T-helper 22 cell (primary cell): ENCODE measurements around the gene DEF6.
"Not testable (repeated sequence)": the region's sequence is repeated elsewhere in the genome, so short reads cannot be mapped to it uniquely, and the experiment has no call there.

Source experiments
- DNase-seq: peaks from one replicate; pipeline ENCODE4 v3.0.0-alpha.2; 2020; ENCODE audit warnings: low read depth

The DEF6 gene

GRCh38 chr6:35311390-35312075 lies 13.9 kb downstream of the DEF6 start:
- peak; percentile 29 for DNase-seq

GRCh38 chr6:35312076-35312800 lies 14.6 kb downstream of the DEF6 start:
- no peak for DNase-seq

- DNase-seq: no peak
Observed at GRCh38 chr6:35312807-35313206, 15.2 kb downstream of the DEF6 start.

DNA sequence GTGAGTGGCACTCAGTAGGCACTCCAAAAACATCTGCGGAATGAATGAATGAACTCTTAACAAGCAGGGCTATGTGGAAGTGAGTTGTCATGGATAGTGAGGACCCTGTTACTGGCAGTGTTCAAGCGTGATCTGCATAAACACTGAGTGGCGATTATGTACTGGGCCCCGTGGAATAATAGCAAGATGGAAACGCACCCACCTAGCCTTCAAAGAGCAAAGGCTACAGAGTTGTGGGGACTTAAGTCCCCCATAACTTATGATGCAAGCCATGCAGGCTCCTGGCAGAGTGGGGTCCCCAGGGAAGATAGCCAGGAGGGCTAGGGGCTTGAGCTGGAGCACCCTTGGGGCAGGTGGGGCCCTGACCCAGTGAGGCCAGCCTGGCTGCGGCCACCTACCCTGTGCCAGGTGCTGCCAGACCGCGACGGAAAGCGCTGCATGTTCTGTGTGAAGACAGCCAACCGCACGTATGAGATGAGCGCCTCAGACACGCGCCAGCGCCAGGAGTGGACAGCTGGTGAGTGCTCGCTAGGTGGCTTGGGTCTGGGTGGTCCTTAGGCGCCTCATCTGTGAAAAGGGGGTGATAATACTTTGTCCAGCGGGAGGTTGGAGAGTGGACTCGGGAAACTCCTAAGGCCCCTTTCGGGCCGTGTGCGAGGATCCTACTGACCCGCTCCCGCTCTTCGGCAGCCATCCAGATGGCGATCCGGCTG lies 20.0 kb downstream of the DEF6 start:
- no peak for DNase-seq

DNA sequence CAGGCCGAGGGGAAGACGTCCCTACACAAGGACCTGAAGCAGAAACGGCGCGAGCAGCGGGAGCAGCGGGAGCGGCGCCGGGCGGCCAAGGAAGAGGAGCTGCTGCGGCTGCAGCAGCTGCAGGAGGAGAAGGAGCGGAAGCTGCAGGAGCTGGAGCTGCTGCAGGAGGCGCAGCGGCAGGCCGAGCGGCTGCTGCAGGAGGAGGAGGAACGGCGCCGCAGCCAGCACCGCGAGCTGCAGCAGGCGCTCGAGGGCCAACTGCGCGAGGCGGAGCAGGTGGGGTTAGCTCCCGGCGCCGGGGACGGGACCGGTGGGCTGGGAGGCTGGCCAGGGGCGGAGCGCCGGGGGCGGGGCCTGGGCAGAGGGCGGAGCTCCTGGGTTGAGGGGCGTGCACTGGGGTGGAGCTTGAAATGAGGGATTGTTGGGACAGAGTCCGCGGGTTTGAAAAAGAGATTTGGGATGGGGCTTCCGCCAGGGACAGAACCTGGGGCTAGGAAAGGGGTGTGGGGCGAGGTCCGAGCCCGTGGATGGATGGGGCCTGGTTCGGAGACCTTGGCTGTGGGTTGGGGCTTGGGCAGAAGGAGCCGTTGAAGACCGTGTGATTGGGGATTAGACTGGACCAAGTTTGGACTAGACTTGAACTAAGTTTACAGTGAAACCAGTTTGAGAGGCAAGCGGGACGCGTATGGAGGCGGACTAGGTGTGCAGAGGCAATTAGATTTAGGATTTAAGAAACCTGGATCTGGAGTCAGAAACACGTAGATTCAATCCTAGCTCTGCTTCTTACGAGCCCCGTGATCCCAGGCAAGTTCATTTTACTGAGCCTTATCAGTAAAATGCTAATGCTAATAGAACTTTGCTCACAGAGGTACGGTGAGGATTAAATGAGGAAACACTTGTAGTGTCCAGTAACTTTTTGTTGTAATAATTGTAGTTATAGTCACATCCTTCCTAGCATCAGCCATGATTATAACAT lies 20.9 kb downstream of the DEF6 start:
- no peak for DNase-seq

DNA sequence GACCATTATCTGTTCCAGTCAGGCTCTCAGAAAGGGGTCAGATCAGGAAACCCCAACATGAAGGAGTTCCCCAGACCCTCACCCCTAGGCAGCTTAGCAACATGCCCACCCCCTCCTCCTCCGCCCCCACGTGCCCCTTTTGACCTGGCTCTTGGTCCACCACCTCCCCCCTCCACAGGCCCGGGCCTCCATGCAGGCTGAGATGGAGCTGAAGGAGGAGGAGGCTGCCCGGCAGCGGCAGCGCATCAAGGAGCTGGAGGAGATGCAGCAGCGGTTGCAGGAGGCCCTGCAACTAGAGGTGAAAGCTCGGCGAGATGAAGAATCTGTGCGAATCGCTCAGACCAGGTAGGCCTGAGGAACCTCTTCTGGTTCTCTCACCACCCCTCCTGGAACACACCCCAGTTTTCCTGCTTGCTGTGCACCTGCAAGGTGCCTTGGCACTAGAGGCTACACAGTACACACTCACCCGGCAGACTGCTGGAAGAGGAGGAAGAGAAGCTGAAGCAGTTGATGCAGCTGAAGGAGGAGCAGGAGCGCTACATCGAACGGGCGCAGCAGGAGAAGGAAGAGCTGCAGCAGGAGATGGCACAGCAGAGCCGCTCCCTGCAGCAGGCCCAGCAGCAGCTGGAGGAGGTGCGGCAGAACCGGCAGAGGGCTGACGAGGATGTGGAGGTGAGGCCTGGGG lies 21.9 kb downstream of the DEF6 start:
- no peak for DNase-seq

DNA sequence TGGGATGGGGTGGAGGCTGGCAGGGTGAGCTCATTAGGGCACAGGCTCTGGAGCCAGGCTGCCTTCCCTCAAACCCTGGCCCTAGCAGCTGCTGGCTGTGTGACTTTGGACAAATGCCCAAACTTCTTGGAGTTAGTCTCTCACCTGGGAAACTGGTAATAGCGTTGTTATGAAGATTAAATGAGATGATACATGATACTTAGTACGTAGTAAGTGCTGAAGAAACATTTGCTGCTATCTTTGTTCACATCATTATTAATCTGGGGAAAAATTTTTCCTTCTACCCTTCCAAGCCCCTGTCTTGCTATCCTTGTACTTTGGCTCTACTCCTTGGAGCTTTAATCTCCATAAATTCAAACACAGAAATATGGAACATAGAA lies 22.4 kb downstream of the DEF6 start:
- no peak for DNase-seq

- DNase-seq: no peak
Observed at GRCh38 chr6:35321091-35321490, 23.5 kb downstream of the DEF6 start.

DNA sequence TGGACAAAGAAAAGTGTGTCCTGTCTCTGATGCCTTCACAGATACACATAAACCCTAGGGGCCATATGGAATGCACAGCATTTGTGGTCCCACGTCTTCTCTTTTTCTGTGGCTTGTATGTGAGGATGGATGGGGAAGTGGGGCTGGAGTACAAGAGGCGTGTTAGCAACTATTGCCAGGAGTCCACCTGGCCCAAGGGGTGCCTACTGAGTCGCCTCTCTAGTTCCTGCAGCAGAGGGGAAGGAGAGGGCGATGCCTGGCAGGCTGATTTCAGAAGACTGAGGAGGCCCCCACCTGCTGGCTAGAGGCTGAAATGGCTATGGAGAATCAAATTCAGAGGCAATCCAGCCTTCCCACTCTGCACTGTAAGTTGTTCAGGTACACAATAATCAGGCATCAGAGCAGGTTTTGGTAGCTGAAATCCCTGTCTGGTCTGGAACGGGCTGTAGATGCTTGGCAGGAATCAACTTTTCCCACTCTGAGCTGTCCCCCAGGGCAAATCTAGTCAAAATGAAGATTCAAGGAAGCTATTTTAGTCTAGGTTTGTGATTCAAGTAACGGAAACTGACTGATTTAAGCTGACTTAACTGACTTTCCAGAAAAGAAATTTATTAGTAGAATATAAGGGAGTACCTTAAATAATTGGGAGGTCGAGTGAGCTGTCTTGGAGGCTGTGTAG lies 29.9 kb downstream of the DEF6 start:
- DNase-seq: peak; percentile 49

- DNase-seq: no peak
Observed at GRCh38 chr6:35328108-35328723, 30.6 kb downstream of the DEF6 start.

GRCh38 chr6:35328965-35329364 lies 31.3 kb downstream of the DEF6 start:
- DNase-seq: not testable (repeated sequence)

DNA sequence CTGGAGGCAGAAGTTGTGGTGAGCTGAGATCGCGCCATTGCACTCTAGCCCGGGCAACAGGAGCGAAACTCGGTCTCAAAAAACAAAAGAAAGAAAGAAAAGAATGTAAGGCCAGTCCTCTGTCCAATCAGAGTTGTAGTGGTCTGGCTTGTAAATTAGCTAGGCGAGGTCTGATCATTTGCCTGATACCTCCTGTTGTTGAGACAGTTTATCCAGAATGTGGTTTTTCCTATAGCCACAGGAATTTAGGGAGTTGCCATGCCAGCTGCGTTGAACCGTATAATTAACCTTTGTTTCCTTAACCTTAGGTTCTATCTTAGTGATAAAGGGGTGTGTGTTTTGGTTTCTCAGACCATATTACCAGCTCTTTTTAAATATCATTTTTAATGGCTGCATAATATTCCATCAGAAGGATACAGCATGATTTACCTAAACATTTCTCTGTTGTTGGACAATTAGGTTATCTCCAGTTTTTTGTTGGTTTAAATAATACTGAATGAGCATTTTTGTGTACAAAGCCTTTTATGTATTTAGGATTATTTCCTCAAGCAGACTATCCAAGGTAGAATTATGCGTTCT lies 33.0 kb downstream of the DEF6 start:
- DNase-seq: no peak

GRCh38 chr6:35332074-35332887 lies 34.7 kb downstream of the DEF6 start:
- DNase-seq: peak; percentile 64

GRCh38 chr6:35341557-35341956 lies 43.9 kb downstream of the DEF6 start:
- no peak for DNase-seq

DNA sequence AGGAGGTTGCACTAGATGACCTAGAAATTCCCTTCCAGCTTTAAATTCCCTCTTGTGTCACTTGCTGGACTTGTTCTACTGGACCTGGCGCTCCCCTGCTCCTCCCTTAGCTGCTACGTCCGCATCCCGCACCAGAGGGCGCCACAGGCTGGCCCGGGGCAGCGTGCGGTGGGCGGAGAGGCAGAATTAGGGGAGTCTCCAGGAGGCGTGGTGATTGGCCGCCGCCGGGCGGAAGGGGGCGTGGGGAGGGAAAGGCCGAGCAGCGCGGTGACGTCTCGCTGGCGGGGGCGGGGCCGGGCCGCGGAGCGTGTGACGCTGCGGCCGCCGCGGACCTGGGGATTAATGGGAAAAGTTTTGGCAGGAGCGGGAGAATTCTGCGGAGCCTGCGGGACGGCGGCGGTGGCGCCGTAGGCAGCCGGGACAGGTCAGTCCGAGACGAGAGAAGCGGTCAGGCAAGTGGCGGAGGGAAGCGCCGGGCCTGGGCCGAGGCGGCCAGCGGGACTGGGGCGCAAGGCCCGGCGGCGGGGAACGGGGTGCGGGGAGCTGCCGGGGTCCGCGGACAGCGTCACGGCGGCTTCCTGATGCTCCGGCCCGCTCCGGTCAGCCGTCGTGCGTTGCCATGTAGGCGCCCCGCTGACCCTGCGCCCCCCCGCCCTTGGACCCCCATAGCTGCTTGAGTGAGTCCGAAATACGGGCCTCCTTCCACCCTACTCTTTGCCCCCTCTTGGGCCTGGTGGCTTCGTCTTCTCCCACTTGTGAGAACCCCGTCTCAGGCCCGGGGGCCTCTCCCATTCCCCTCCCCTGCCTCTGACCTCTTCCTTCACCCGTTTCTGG lies 44.9 kb downstream of the DEF6 start, which contains the start of gene PPARD:
Gene PPARD (plus strand): TSS at position 301 of the 834 bp plus-strand sequence. CDS start 68,530 bp downstream, outside the sequence.
- peak; percentile 94 for DNase-seq

DNA sequence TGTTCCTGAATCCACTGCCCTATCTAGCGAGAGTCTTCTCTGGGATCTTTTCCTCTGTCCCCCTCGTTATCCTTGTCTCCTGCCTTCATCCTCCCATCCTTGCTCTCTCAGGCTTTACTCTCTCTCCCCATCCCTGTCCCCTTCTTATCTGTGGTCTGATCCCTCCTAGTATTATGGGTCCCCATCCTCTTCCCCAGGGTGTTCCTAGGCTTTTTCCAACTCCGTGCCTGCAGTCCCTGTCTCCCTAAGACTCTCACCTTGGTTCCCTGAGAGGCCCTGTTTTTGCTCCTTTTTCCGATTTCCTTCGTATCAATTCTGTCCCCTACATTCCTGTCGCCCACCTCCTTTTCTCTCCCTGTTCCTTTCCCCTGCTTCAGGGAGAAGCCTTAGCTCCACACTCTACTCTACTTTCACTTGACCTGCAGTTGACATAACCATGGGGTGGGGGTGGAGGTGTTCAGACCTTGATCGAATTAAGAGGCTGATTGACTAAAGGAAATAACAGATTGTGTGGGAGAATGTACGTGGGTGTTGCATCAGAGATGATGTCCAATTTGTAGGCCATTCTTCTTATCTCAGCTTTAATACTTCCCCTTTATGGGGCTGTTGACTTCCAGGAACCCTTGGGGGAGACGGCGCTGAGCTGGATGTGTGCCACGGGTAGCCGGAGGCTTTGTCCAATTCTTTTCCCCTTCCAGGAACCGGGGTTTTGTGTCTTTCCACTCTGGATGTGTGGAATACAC lies 45.6 kb downstream of the DEF6 start:
- DNase-seq: no peak

DNA sequence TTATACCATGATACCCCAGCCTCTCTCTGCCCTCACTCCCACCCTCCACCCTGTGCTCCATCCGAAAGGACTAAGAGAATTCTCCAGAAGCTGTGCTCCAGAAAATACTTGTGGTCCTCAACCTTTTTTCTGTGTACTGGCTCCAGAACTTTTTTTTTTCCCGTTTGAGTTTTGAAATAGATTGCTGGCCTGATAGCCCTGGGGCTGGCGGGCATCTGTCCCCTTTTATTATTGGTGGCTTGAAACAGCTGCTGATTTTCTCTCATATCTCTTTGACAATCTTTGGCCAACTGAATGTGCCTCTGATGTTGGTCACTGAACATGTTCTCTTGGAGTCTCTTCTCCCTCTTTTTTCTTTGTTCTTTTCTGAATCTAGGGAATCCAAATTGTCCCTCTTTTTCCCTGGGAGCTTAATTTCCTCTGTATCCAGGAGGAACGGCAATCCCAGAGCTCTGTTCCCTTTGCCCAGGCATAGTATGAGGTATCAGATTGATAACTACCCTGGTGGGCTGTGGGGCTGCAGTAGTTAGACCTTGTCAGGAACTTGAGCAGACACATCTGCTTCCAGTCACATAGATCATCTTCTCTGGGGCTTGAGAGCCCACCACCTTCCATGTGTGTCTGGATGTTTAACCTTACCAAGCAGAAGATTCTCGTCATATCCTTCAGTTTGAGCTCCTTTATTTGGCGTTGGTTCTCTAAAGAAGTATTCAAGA lies 46.4 kb downstream of the DEF6 start:
- no peak for DNase-seq
